Panc1 (cell line): ENCODE measurements around the gene NOS3. TPM values are rescaled to one million over a fixed set of nuclear protein-coding genes. Genes with fewer than 3 reads are reported as not detected.

Source experiments
- ATAC-seq: fragments of 200-7000 bp; cut with Tn5 transposase; 2 replicates; pipeline ENCODE4 v1.9.1; 2020; ENCODE audit warnings: mild to moderate bottlenecking, moderate library complexity
- BruUV-seq: library from RNA; stranded (reverse); fragments of 400-500 nt; replicated peaks from 2 replicates; lab custom pipeline; 2021; lab: Mats Ljungman, UMichigan
- CTCF ChIA-PET: fragments of 300-600 bp; sonication (Branson Sonifier 250); formaldehyde crosslinking; loops from one replicate; lab custom pipeline; 2022; ENCODE audit warnings: antibody characterized with exemption; lab: Charles Lee
- POLR2A ChIA-PET: fragments of 300-600 bp; sonication (Branson Sonifier 250); formaldehyde crosslinking; loops from one replicate; lab custom pipeline; 2022; ENCODE audit warnings: antibody characterized with exemption; lab: Charles Lee
- DNase-seq: peaks from one replicate; pipeline ENCODE4 v3.0.0-alpha.2; 2010; ENCODE audit warnings: low read depth, low spot score
- H3K27ac ChIP-seq: 2 replicates; pipeline ENCODE4 v1.5.1; 2011; ENCODE audit warnings: mild to moderate bottlenecking, low read length, inconsistent platforms
- H3K27me3 ChIP-seq: fragments of 200-500 bp; sonication (Bioruptor generic); 2 replicates; pipeline ENCODE4 v1.6.0; 2014; ENCODE audit warnings: low read length, inconsistent platforms; ENCODE audit not compliant: control insufficient read depth, insufficient read depth
- H3K36me3 ChIP-seq: fragments of 200-500 bp; sonication (Bioruptor generic); 2 replicates; pipeline ENCODE4 v1.5.1; 2014; ENCODE audit warnings: inconsistent platforms, mild to moderate bottlenecking, low read length, moderate library complexity; ENCODE audit not compliant: control insufficient read depth, insufficient read depth
- H3K4me1 ChIP-seq: 2 replicates; pipeline ENCODE4 v1.5.1; 2011; ENCODE audit warnings: inconsistent platforms, mild to moderate bottlenecking, low read length, moderate library complexity; ENCODE audit not compliant: control insufficient read depth, insufficient read depth
- H3K4me3 ChIP-seq, 2 experiments: 2 replicates each; pipeline ENCODE4 v1.5.1; 2011 to 2012; ENCODE audit warnings: low read depth in 2 of 2, low read length in 2 of 2, mild to moderate bottlenecking in 2 of 2, inconsistent platforms in 1 of 2, moderate library complexity in 1 of 2
- H3K9me3 ChIP-seq: fragments of 200-500 bp; sonication (Bioruptor generic); 2 replicates; pipeline ENCODE4 v1.5.1; 2014; ENCODE audit warnings: low read depth, mild to moderate bottlenecking, inconsistent platforms, low read length, moderate library complexity; ENCODE audit not compliant: control insufficient read depth, insufficient read depth
- POLR2AphosphoS5 ChIP-seq: IDR thresholded peaks from 2 replicates; pipeline ENCODE4 v1.6.1; 2012; ENCODE audit warnings: mild to moderate bottlenecking, low read depth, low read length, moderate library complexity
- SIN3A ChIP-seq: IDR thresholded peaks from 2 replicates; pipeline ENCODE4 v1.6.1; 2012; ENCODE audit warnings: low read depth, mild to moderate bottlenecking, low read length, moderate library complexity, borderline replicate concordance; ENCODE audit not compliant: insufficient read depth
- TCF7L2 ChIP-seq: IDR thresholded peaks from 2 replicates; pipeline ENCODE4 v1.6.1; 2011; ENCODE audit warnings: mild to moderate bottlenecking, low read depth, low read length, inconsistent platforms
- in situ Hi-C: cut with HindIII; loops from 2 replicates; pipeline ENCODE4 v1.10.0; 2016; ENCODE audit warnings: low sequenced_read_pairs, low pct_unique_long_range_greater_than_20kb
- intact Hi-C: fragments of 100-400 bp; cut with micrococcal nuclease; formaldehyde crosslinking; loops from one replicate; pipeline ENCODE4 v1.10.0; 2022; ENCODE audit not compliant: unreplicated experiment
- total RNA-seq: library from RNA; stranded (reverse); gene quantifications from one replicate; pipeline ENCODE4 v1.2.1, GENCODE V29; 2021; ENCODE audit not compliant: unreplicated experiment
- TF ChIP-seq, protein P1 (sequence below): fragments of 450-650 bp; IDR thresholded peaks from 2 replicates; pipeline ENCODE4 v1.5.1; 2017; ENCODE audit warnings: mild to moderate bottlenecking
- TF ChIP-seq, protein P2 (sequence below), 2 experiments: IDR thresholded peaks; 2 replicates each; pipeline ENCODE4 v1.6.1; 2011 to 2012; ENCODE audit warnings: low read depth in 2 of 2, control low read depth in 1 of 2, low read length in 1 of 2, mild to moderate bottlenecking in 1 of 2, moderate library complexity in 1 of 2; ENCODE audit not compliant: insufficient read depth in 1 of 2

Gene NOS3
- total RNA-seq, 1 experiment from 2014 or later = 3.1 TPM

DNA sequence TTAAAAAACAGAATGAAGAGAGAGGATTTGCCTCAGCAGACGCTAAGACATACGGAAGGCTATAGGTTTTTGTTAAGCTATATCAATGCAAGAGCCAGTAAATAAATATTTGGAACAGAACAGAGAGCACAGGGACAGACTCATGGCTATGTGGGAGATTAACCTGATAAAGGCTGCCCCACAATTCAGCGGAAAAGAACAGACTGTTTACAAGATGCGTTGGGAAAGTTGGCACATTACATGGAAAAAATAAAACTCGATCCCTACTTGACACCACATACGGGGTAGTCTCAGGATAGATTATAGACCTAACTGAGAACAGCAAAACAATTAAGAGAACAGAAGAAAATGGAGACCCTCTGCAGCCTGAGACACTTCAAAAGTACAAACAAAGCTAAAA lies 23.5 kb upstream of the NOS3 start:
- BruUV-seq = no TSS peak
- no peak overlapping the region for H3K27ac ChIP-seq
- CTCF ChIA-PET = no interaction called here
- H3K36me3 ChIP-seq = no peaks in the 10 kb centered on the region
- ATAC-seq (no peak), DNase-seq (no peak)
- intact Hi-C loops = no loop called here
- POLR2A ChIA-PET = no interaction called here
- no peaks in the 10 kb centered on the region for H3K27me3 ChIP-seq
- in situ Hi-C loops = no loop called here
- no peaks in the 10 kb centered on the region for H3K9me3 ChIP-seq
- peaks cover 3% of the 10 kb centered on the region for H3K4me1 ChIP-seq
- no peak for TF ChIP-seq SIN3A
- TF ChIP-seq, protein P1, sequence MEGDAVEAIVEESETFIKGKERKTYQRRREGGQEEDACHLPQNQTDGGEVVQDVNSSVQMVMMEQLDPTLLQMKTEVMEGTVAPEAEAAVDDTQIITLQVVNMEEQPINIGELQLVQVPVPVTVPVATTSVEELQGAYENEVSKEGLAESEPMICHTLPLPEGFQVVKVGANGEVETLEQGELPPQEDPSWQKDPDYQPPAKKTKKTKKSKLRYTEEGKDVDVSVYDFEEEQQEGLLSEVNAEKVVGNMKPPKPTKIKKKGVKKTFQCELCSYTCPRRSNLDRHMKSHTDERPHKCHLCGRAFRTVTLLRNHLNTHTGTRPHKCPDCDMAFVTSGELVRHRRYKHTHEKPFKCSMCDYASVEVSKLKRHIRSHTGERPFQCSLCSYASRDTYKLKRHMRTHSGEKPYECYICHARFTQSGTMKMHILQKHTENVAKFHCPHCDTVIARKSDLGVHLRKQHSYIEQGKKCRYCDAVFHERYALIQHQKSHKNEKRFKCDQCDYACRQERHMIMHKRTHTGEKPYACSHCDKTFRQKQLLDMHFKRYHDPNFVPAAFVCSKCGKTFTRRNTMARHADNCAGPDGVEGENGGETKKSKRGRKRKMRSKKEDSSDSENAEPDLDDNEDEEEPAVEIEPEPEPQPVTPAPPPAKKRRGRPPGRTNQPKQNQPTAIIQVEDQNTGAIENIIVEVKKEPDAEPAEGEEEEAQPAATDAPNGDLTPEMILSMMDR = no peak
- TF ChIP-seq, protein P2, sequence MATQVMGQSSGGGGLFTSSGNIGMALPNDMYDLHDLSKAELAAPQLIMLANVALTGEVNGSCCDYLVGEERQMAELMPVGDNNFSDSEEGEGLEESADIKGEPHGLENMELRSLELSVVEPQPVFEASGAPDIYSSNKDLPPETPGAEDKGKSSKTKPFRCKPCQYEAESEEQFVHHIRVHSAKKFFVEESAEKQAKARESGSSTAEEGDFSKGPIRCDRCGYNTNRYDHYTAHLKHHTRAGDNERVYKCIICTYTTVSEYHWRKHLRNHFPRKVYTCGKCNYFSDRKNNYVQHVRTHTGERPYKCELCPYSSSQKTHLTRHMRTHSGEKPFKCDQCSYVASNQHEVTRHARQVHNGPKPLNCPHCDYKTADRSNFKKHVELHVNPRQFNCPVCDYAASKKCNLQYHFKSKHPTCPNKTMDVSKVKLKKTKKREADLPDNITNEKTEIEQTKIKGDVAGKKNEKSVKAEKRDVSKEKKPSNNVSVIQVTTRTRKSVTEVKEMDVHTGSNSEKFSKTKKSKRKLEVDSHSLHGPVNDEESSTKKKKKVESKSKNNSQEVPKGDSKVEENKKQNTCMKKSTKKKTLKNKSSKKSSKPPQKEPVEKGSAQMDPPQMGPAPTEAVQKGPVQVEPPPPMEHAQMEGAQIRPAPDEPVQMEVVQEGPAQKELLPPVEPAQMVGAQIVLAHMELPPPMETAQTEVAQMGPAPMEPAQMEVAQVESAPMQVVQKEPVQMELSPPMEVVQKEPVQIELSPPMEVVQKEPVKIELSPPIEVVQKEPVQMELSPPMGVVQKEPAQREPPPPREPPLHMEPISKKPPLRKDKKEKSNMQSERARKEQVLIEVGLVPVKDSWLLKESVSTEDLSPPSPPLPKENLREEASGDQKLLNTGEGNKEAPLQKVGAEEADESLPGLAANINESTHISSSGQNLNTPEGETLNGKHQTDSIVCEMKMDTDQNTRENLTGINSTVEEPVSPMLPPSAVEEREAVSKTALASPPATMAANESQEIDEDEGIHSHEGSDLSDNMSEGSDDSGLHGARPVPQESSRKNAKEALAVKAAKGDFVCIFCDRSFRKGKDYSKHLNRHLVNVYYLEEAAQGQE (IDR thresholded peaks at IDR 0.05; ENCODE audit: insufficient read depth in 1 of 2, low read depth in 2 of 2, low read length in 1 of 2) = no peak
- no peak for TF ChIP-seq POLR2AphosphoS5
- no peak for TF ChIP-seq TCF7L2
- no peak overlapping the region for H3K4me3 ChIP-seq

DNA sequence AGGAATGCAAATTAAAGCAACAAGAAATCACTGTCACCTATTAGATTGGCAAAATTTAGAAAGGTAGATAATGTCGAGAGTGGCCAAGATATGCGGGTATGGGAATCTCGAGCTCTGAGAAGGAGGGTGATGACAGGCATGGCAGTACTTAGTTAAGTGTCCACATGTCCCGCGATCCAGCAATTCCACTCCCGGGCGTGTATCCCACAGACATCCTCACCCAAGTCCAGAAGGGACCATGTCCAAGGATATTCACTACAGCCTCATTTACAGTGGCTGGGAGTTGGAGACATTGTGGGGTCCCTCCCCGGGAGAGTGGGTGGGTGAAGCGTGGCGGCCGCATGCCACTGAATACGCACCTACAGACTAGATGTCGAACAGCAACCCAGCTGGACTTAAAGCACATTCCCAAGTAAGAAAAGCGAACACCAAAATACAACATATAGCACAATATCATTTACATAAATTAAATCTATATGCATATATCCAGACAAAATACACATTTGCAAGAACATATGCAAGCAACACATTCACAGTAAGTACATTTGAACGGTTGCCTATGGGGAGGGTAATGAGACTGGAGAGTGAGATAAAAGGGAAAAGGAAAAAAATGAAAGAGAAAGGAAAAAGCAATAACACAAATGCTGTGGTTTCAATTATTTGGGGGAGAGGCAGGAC lies 22.6 kb upstream of the NOS3 start:
- H3K36me3 ChIP-seq = no peaks in the 10 kb centered on the region
- CTCF ChIA-PET = no interaction called here
- POLR2A ChIA-PET = no interaction called here
- intact Hi-C loops = no loop called here
- BruUV-seq = no TSS peak
- no peaks in the 10 kb centered on the region for H3K27me3 ChIP-seq
- no peak overlapping the region for H3K4me3 ChIP-seq
- in situ Hi-C loops = no loop called here
- ATAC-seq = no peak
- DNase-seq = no peak
- H3K9me3 ChIP-seq = no peaks in the 10 kb centered on the region
- TF ChIP-seq POLR2AphosphoS5 (no peak), TCF7L2 (no peak), SIN3A (no peak)
- TF ChIP-seq, protein P1 = no peak
- TF ChIP-seq, protein P2 (IDR thresholded peaks at IDR 0.05; ENCODE audit: insufficient read depth in 1 of 2, low read depth in 2 of 2, low read length in 1 of 2) = no peak
- no peak overlapping the region for H3K27ac ChIP-seq
- no peaks in the 10 kb centered on the region; the same call in none of the 2 replicates for H3K4me1 ChIP-seq
